ENCODE data around the gene SST.
"Not testable (repeated sequence)": the region's sequence is repeated elsewhere in the genome, so short reads cannot be mapped to it uniquely, and the experiment has no call there.

Gene SST

DNA sequence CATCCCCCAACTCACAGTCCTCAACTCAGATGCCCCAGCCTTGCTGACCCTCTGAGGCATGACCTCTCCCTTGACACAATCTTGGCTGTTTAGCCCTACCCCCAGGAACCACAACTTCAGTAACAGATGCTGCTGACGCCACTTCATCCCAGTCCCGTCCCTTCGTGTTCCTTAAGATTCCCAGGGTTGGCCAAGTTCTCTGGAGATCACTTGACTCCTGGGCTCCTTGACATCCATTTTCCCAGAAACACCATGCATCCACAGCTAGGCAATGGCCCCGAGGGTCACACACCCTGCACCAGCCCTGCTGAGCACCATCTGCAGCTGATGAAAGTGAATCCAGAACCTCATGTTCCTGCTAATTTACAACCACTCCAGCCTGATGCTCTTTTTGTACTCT lies 25.3 kb upstream of the SST start:
- no peaks in the 10 kb centered on the region for H3K9me3 Mint-ChIP-seq (ENCODE audit: low read depth)
- H3K4me3 Mint-ChIP-seq = no peak overlapping the region
- no peaks in the 10 kb centered on the region for H3K4me1 Mint-ChIP-seq (ENCODE audit: low read depth)
- H3K27me3 Mint-ChIP-seq = peaks cover 2% of the 10 kb centered on the region
- H3K27ac Mint-ChIP-seq = no peak overlapping the region
- no peaks in the 10 kb centered on the region for H3K36me3 Mint-ChIP-seq

DNA sequence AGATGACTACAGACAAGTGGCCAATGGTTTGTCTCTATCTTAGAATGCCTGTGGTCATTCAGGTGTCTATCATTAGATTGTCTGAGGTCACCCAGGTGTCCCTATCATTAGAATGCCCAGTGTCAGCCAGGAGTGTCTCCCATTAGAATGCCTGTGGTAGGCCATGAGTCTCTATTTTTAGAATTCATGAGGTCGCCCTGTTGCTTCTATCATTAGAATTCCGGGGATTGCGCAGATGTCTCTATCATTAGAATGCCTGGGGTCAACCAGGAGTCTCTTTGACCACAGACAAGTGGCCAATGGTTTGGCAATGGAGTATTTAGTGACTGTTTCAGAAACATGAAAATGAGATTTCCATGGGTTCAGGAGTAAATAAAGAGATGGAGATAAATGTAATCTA lies 24.6 kb upstream of the SST start:
- Mint-ChIP-seq H3K9me3 (ENCODE audit: low read depth) (no peaks in the 10 kb centered on the region), H3K4me3 (no peak overlapping the region), H3K4me1 (ENCODE audit: low read depth) (no peaks in the 10 kb centered on the region), H3K36me3 (no peaks in the 10 kb centered on the region), H3K27ac (no peak overlapping the region), H3K27me3 (peaks cover 2% of the 10 kb centered on the region)

DNA sequence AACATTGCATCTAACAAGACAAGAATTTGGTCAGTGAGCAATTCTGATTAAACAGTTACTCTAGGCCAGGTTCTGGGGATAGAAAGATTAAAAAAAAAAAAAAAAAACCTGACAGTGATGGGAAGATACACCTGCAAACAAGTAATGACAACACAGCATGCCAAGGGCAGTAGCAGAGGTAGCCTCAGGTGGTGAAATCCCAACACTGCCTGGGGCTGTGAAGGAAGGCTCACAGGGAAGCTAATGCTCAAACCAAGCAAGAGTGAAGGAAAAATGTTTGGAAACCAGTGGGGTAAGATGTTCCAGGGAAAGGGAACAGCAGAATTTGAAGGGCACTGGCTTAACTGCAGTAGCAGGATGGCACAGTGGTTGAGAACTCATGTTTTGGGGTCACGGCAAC lies 23.2 kb upstream of the SST start:
- Mint-ChIP-seq H3K4me3 (no peak overlapping the region), H3K4me1 (ENCODE audit: low read depth) (no peaks in the 10 kb centered on the region), H3K36me3 (no peaks in the 10 kb centered on the region), H3K27ac (no peak overlapping the region), H3K27me3 (peaks cover 3% of the 10 kb centered on the region), H3K9me3 (ENCODE audit: low read depth) (no peaks in the 10 kb centered on the region)

DNA sequence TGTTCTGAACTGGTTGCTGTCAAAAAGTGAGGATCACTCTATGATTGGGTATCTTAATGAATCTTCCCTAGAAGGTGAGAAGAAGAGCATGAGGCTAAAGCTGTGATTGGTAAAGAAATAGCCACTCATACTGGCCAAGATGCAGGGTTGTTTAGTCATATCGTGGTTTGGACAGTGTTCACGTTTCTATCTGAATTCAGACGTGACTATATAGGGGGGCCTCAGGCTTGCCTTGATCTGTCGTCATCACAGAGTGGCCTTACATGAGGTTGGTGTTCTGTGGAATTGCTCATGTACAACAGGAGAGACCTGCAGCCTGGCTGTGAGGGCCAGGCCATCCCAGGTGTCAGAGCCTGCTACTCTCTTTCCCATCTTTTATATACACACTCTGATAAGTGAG lies 19.8 kb upstream of the SST start:
- H3K27me3 Mint-ChIP-seq = peaks cover 7% of the 10 kb centered on the region
- H3K4me3 Mint-ChIP-seq = no peak overlapping the region
- H3K36me3 Mint-ChIP-seq = peaks cover 2% of the 10 kb centered on the region
- H3K4me1 Mint-ChIP-seq (ENCODE audit: low read depth) = no peaks in the 10 kb centered on the region
- peaks cover 9% of the 10 kb centered on the region for H3K9me3 Mint-ChIP-seq (ENCODE audit: low read depth)
- H3K27ac Mint-ChIP-seq = no peak overlapping the region

DNA sequence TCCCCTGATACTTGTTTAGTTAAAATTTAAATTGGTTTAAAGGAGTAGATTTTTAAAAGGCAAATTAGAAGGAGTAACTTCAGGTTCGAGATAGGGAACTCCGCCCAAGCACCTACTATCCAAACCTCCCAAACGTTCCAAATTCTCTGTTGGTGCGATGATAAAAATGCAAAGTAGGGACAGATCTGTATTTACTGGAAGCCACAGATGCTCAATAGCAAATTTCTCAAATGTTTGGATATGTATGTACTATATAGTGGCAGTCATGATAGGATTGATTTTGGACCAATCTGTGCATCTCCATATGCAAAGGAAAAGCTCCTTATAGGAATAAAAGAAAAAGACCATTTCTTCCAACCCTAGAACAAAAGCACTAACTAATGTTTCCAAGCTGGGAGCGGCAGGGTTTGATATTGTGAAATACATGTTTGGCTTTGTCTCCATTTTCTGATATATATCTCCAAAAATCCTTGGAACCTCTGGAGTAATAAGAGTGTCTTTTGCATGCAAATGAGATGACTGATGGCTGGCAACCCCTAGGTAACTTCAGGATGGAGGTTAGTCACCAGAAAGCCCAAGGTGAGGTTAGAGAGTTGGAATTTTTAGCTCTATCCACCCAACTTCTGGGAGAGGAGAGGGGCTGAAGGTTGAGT lies 16.6 kb upstream of the SST start:
- Mint-ChIP-seq H3K4me3 (no peak overlapping the region), H3K27ac (no peak overlapping the region), H3K4me1 (ENCODE audit: low read depth) (peaks cover 3% of the 10 kb centered on the region), H3K36me3 (peaks cover 2% of the 10 kb centered on the region), H3K9me3 (ENCODE audit: low read depth) (peaks cover 9% of the 10 kb centered on the region), H3K27me3 (peaks cover 8% of the 10 kb centered on the region)

DNA sequence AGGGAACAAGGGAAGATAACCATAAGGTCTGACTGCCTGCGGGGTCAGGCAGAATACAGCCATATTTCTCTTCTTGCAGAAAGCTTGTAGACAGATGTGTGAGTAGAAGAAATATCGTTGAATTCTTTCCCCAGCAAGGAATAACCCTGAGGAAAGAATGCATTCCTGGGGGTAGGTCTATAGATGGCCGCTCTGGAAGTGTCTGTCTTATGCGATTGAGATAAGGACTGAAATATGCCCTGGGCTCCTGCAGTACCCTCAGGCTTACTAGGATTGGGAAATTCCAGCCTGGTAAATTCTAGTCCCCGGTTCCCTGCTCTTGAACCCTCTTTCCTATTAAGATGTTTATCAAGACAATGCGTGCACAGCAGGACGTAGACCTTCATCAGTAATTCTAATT lies 15.8 kb upstream of the SST start:
- no peak overlapping the region for H3K4me3 Mint-ChIP-seq
- H3K36me3 Mint-ChIP-seq = peaks cover 2% of the 10 kb centered on the region
- H3K27me3 Mint-ChIP-seq = peaks cover 8% of the 10 kb centered on the region
- H3K9me3 Mint-ChIP-seq (ENCODE audit: low read depth) = peaks cover 9% of the 10 kb centered on the region
- H3K27ac Mint-ChIP-seq = no peak overlapping the region
- H3K4me1 Mint-ChIP-seq (ENCODE audit: low read depth) = peaks cover 3% of the 10 kb centered on the region

DNA sequence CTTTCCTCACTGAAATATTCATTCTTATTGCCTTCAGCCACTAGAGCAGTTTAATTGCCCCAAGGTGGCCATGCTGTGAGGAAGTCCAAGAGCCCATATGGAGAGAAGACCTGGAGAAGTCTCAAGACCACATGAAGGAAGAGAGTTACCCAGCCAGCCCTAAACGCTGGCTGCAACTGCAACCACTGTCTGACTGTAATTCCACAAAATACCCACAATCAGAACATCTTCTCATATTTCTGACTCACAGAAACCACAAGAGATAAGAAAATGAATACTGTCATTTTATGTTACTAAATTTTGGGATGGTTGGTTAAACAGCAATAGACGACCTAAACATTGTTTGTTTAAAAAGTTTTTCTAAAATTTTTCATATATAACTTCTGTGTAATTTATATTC lies 14.7 kb upstream of the SST start:
- Mint-ChIP-seq H3K27me3 (peaks cover 12% of the 10 kb centered on the region), H3K4me3 (no peak overlapping the region), H3K27ac (no peak overlapping the region), H3K36me3 (peaks cover 2% of the 10 kb centered on the region), H3K4me1 (ENCODE audit: low read depth) (peaks cover 3% of the 10 kb centered on the region), H3K9me3 (ENCODE audit: low read depth) (peaks cover 9% of the 10 kb centered on the region)

DNA sequence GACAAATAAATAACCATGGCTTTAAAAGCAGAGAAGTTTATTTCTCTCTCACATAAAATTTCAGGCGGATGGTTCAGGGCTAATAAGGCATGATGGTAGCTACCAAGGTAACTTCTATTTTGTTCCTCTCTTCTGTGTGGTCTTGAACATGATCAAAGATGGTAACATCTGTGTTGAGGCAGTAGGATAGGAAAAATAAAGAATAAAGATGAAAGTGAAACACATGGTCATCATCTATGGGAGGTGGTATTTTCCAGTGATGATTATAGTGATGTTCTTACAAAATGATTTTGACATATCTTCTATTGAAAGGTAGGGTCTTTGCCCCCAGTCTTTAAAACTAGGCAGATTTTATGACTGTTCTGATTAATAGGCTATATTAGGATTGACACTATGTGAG lies 14.2 kb upstream of the SST start:
- H3K27me3 Mint-ChIP-seq = peaks cover 14% of the 10 kb centered on the region
- no peak overlapping the region for H3K4me3 Mint-ChIP-seq
- peaks cover 9% of the 10 kb centered on the region for H3K9me3 Mint-ChIP-seq (ENCODE audit: low read depth)
- H3K36me3 Mint-ChIP-seq = peaks cover 2% of the 10 kb centered on the region
- H3K27ac Mint-ChIP-seq = no peak overlapping the region
- peaks cover 3% of the 10 kb centered on the region for H3K4me1 Mint-ChIP-seq (ENCODE audit: low read depth)

DNA sequence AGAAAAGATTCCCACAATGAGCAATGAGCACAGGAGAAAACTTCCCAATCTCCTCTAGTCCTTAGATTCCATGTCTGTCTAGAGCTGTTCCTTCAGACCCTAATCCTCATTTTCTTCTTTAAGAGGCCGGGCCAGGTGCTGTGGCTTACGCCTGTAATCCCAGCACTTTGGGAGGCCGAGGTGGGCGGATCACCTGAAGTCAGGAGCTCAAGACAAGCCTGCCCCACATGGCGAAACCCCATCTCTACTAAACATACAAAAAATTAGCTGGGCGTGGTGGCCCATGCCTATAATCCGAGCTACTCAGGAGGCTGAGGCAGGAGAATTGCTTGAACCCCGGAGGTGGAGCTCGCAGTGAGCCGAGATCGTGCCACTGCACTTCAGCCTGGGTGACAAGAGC lies 11.6 kb upstream of the SST start:
- H3K27me3 Mint-ChIP-seq = peaks cover 15% of the 10 kb centered on the region
- not testable (repeated sequence) for H3K4me3 Mint-ChIP-seq; H3K9me3 Mint-ChIP-seq (ENCODE audit: low read depth); H3K27ac Mint-ChIP-seq; H3K4me1 Mint-ChIP-seq (ENCODE audit: low read depth); H3K36me3 Mint-ChIP-seq

DNA sequence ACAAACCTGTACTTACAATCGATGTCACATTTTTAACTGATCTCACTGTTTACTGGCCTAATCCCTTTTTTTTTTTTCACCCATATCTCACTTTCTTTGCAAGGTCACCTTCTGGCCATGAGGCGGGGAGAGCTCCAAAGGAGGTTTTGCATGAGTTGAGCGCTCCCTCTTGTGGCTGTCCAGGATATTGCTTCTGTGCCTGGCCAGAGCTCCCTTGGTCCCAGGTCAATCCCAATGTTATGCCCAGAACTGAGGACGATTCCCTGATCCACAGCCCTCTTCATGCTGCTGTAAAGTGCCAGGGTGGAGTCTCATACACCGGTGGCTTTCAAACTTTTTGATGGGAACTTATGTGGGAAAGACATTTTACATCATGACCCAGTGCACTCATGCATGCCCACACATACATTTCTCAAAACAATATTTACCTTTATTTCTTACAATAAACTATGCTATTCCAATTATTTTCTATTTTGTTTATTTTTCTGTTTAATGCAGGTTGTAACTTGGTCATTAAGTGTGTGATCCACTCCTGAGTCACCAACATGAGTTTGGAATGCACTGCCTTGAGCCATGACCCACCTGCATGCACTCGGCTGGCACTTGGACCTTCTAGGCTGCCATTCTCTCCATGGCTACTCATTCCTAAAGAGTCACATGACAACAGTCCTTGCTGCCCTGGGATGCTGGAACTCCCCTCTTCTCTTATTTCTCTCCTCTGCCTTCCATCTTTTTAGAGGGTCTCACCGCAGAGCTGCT lies 9.6 kb upstream of the SST start:
- Mint-ChIP-seq H3K4me1 (ENCODE audit: low read depth) (peaks cover 3% of the 10 kb centered on the region), H3K4me3 (no peak overlapping the region), H3K9me3 (ENCODE audit: low read depth) (no peaks in the 10 kb centered on the region), H3K36me3 (no peaks in the 10 kb centered on the region), H3K27me3 (peaks cover 13% of the 10 kb centered on the region), H3K27ac (no peak overlapping the region)

DNA sequence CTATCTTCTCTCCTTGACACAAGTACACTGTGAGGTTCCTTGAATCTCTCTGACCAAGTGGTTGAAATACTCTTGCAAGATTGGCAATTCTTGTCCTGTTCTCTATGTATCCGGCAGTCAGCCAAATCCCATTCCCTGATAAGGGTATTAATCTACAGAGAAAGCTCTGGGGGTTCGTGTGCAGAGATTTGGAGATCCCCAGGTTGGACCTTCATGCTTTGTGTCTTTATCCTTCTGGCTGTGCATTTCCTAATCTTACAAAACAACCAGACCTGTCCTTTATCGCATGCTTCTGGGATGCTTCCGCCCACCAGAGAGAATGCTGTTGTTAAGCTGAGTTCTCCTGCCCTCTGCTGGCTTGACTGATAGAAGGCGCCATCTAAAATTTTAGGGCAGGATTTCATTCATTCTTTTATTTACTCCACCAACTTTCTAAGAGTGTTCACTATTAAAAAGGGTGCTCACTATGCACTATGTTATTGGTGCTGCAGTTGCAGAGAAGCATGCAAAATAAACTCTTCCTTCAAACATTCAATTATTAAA lies 8.6 kb upstream of the SST start:
- no peaks in the 10 kb centered on the region for H3K36me3 Mint-ChIP-seq

DNA sequence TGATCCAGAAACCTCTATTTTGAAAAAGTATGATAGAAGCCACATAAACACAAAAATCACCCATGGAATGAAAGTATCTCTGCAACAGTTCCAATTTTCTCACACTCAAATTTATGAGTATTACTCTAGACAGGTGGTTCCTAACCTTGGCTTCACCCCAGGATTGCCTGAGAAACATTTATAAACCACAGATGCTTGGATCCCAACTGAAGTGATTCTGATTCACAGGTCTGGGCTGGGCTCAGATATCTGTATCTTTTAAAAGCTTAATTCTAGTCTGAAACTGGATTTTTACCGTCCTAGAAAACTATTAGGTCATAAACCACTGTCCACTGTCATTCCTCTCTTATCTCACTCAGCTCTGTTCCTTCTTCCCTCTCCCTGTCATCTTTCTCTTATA lies 7.4 kb upstream of the SST start:
- H3K4me3 Mint-ChIP-seq = no peak overlapping the region
- H3K4me1 Mint-ChIP-seq (ENCODE audit: low read depth) = no peaks in the 10 kb centered on the region
- H3K9me3 Mint-ChIP-seq (ENCODE audit: low read depth) = no peaks in the 10 kb centered on the region
- no peak overlapping the region for H3K27ac Mint-ChIP-seq
- H3K27me3 Mint-ChIP-seq = peaks cover 18% of the 10 kb centered on the region
- H3K36me3 Mint-ChIP-seq = no peaks in the 10 kb centered on the region

More for the DNA sequence above, 8.6 kb upstream of the SST start:
- H3K9me3 Mint-ChIP-seq (ENCODE audit: low read depth) = no peaks in the 10 kb centered on the region
- H3K4me1 Mint-ChIP-seq (ENCODE audit: low read depth) = no peaks in the 10 kb centered on the region
- no peak overlapping the region for H3K4me3 Mint-ChIP-seq
- H3K27me3 Mint-ChIP-seq = peaks cover 19% of the 10 kb centered on the region
- no peak overlapping the region for H3K27ac Mint-ChIP-seq

DNA sequence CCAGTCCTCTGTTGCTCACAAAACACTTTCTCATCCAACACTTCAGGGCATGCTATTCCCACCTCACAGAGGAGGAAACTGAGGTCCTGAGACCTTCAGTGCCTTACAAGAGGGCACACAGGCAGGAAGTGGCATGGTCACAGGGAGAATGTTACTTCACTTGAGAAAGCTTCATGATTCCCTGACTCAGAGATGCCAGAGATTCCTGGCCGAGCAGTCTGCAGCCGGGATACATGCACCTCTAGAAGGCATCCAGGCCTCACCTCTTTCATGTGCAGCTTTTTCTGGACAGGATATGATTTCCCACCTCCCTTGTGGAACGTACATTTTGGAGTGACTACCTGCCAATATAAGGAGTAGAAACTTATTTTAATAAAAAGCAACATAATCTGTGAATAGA lies 2.8 kb upstream of the SST start:
- peaks cover 37% of the 10 kb centered on the region for H3K27me3 Mint-ChIP-seq
- H3K9me3 Mint-ChIP-seq (ENCODE audit: low read depth) = no peaks in the 10 kb centered on the region
- no peak overlapping the region for H3K27ac Mint-ChIP-seq
- no peaks in the 10 kb centered on the region for H3K36me3 Mint-ChIP-seq
- no peak overlapping the region for H3K4me3 Mint-ChIP-seq
- no peaks in the 10 kb centered on the region for H3K4me1 Mint-ChIP-seq (ENCODE audit: low read depth)

DNA sequence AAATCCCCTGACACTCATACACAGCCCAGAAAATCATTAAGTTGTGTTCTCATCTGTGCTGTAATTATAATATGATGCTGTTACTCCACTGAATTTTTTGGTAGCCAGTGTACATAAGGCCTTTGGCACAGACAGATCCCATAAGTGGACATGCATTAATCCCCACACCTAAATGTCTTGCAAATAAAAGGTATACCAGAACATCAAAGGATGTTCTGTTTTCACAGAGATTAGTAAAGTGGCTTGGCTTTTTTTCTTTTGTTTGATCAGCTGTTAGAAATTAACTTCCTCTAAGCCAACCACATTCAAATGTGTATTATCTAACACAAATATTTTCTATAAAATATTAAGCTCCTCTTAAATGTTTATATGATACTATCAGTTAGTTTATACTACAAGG lies 2.7 kb downstream of the SST start:
- H3K9me3 Mint-ChIP-seq (ENCODE audit: low read depth) = no peaks in the 10 kb centered on the region
- peaks cover 38% of the 10 kb centered on the region for H3K27me3 Mint-ChIP-seq
- H3K36me3 Mint-ChIP-seq = no peaks in the 10 kb centered on the region
- no peaks in the 10 kb centered on the region for H3K4me1 Mint-ChIP-seq (ENCODE audit: low read depth)
- H3K27ac Mint-ChIP-seq = no peak overlapping the region
- no peak overlapping the region for H3K4me3 Mint-ChIP-seq

DNA sequence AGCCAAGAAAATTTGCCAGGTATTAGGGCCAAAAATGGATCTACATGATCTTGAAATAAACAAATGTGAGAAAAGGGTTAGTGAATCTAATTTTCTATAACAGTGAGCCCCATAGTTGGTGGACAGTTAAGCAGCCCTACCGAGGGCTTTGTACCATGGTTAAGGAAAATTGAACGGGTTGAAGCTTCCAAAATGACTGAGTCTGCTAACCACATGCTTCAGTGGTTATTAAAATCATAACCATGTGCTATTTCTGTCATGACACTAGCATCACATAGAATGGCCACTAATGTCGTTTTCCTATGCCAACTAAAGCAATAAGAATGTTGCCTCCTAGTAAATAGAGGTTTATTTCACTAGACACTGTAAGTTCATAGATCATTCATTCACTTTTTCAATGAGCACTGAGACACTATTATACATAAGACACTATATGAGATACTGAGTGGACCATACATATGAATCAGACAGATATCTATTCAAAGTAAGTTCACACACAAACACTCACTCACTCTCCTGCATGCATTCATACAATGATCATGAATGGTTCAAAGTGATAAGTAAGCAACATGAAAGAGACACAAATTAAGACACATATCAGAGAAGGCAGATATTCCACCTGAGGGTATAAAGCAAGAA lies 4.3 kb downstream of the SST start:
- no peak overlapping the region for H3K27ac Mint-ChIP-seq
- no peaks in the 10 kb centered on the region for H3K9me3 Mint-ChIP-seq (ENCODE audit: low read depth)
- H3K4me3 Mint-ChIP-seq = no peak overlapping the region
- no peaks in the 10 kb centered on the region for H3K36me3 Mint-ChIP-seq
- no peaks in the 10 kb centered on the region for H3K4me1 Mint-ChIP-seq (ENCODE audit: low read depth)
- peaks cover 29% of the 10 kb centered on the region for H3K27me3 Mint-ChIP-seq
